DMS79 (cell line): Measurements from ENCODE around the gene DCAF16.
A peak's percentile ranks its signal among the peaks of the same experiment; 100 is the strongest.
"Not testable (repeated sequence)": the region's sequence is repeated elsewhere in the genome, so short reads cannot be mapped to it uniquely, and the experiment has no call there.

Experiments
- DNase-seq: peaks from one replicate; lab custom pipeline; 2025; lab: John Stamatoyannopoulos, UW

Gene DCAF16

DNA sequence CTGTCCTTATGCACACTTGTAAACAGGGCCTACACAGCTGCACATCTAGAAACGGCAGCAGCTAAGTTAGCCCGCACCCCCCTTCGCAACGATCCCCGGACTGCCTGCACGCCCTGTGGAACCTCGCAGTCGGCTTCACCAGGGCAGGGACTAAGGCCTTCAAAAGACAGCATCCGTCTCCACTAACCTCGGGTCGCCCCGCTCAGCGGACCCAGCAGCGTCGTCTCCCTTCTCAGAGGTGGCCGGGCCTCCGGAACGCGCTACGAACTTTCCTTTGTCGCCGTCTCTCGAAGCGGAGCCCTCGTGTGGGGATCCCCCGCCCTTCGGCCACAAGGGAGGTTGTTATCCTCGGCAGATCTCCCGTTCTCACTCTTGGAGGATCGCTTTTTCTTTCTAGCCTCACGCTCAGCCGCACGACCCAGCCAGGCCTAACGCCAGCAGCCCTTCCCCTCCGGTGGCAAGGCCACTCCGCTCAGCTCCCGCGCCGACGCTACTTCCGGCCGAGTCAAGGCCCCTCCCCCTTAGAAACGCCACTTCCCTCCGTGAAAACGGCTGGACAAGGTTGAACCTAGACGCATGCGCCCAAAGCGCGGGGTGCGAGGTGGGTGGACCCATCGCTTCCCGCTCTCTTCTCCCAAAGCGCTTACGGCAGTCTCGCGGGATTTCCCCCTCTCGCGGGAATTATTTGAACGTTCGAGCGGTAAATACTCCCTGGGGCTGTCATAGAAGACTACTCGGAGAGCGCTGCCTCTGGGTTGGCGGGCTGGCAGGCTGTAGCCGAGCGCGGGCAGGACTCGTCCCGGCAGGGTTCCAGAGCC is at the start of gene DCAF16, which contains the start of gene NCAPG:
Gene DCAF16, minus strand, starts transcription at position 498 of the 818 bp plus-strand sequence. CDS start 6,616 bp downstream, outside the sequence.
Gene NCAPG, plus strand, starts transcription at position 720 of the 818 bp plus-strand sequence. CDS start 99 bp downstream, outside the sequence.
- DNase-seq, result peak; percentile 90

DNA sequence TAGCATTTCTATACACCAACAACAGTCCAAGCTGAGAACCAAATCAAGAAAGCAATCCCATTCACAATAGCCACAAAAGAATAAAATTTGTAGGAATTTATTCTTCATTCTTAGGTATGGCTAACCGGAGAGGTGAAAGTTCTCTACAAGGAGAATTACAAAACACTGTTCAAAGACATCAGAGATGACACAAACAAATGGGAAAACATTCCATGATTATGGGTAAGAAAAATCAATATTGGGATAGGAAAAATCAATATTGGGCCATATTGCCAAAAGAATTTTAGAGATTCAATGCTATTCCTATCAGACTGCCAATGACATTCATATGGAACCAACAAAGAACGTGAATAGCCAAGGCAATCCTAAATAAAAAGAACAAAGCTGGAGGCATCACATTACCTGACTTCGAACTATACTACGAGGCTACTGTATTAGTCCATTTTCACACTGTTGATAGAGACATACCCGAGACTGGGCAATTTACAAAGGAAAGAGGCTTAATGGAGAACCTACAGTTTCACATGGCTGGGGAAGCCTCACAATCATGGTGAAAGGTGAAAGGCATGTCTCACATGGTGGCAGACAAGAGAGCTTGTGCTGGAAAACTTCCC is 49.3 kb upstream of the DCAF16 start:
- no peak for DNase-seq

DNA sequence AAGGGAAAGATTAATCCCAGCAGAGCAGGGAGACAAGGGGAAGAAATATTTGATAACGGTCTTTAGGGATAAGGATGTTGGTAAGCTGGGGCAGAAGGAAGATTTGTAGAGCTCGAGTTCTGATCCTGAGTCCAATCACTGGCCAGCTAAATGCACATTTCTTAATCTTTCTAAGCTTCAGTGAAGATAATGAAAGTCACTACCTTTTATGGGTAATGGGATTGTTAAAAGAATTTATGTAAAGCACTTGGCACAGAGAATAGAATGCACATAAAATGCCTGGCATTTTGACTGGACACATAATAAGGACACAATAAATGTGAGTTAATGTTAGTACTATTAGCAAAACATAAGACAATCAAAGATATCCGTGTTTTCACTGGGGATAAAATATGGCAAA is 43.5 kb upstream of the DCAF16 start:
- DNase-seq, result no peak

DNA sequence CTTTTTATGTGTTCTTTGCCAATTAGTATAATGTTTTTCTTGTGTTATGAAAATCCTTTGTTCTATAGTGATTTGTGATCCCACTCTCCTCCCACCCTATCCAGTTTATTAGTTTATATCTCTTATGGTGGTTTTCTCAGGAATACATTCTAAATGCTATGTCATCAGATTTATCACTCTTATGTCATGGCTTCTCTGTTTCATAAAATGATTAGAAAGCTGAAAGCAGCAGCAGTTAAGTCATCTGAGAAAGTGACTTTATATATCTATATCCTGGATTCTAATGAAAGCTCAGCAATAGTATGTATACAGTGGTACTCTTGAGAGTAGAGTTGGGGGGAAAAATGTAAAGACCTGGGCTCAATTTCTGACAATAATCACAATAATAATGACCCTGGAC is 41.4 kb upstream of the DCAF16 start:
- DNase-seq, result no peak

DNA sequence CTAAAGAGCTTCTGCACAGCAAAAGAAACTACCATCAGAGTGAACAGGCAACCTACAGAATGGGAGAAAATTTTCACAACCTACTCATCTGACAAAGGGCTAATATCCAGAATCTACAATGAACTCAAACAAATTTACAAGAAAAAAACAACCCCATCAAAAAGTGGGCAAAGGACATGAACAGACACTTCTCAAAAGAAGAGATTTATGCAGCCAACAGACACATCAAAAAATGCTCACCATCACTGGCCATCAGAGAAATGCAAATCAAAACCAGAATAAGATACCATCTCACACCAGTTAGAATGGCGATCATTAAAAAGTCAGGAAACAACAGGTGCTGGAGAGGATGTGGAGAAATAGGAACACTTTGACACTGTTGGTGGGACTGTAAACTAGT is 39.7 kb upstream of the DCAF16 start:
- DNase-seq, result not testable (repeated sequence)

DNA sequence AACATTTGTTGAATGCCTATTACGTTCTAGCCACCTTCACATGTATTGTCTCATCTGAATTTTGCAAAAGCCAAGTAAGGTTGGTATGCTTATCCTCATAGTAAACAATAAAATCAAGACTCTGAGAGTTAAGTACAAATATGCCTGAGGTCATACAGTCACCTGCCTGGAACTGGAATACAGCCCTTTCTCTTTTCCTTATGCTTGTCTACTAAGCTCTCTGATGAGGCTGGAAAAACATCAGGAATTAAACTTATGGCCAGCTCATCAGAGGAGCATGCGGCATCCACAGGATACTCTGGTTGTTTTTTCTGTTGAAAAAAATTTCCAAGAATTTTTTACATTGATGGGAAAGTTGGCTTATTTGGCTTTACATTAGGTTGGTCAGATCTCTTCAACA is 35.7 kb upstream of the DCAF16 start:
- DNase-seq, result no peak

DNA sequence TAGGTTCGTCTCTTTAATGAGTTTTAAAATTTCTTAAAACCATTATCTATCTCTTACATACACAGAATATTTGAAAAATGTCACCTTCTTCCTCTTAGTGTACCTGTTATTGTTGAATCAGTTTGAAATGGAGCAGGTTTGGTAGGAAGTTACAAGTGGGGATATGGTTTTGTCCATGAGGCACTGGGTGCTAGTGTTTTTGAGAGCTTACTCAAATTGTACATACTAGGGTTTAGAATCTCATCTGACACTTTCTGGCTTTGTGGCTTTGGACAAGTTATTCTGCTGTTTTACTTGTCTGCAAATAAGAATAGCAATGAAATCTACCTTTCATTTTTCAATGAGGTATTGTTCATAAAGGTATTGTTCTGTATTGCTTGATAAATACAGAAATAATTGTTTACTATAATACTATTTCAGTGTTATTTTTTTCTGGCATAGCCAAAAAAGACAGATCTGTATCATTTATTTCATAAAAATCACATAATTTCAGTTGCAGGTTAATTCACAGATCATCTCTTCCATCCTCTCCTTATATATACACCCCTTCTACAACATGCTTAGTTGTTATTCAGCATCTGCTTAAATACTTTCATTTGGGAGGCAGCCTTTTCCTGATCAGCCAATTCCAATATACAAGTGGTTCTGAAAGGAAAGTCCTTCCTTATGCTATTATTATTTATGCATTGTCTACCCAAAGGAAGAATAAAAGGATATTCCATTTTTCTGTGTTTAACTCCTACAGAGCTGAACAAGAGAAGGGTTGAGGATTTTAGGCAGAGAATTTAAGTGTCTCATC is 13.5 kb upstream of the DCAF16 start:
- DNase-seq, result no peak

DNA sequence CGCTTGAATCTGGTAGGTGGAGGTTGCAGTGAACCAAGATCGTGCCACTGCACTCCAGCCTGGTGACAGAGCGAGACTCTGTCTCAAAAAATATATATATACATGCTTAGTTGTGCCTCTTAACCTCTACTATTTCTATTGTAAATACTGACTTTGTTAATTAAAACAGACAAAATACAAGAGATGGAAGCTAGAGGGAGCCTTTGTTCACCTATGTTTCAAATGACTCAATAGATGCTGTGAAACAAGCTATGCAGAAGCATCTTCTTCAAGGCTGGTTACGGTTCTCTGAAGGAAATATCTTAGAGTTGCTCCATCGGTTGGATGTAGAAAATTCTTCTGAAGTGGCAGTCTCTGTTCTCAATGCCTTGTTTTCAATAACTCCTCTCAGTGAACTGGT is 6.5 kb upstream of the DCAF16 start:
- peak; percentile 2 for DNase-seq

DNA sequence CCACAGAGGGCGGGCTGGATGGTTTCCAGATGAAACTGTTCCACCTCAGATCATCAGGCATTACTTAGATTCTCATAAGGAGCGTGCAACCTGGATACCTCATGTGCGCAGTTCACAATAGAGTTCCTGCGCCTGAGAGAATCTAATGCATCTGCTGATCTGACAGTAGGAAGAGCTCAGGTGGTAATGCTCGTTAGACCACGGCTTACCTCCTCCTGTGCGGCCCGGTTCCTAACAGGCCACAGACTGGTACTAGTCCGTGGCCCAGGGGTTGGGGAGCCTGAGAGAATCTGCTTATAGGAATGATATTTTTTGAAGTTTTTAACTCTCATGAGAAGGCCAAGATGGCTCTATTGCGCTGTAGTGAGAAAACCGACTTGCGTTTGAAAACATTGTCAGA is 5.6 kb upstream of the DCAF16 start:
- DNase-seq, result no peak

DNA sequence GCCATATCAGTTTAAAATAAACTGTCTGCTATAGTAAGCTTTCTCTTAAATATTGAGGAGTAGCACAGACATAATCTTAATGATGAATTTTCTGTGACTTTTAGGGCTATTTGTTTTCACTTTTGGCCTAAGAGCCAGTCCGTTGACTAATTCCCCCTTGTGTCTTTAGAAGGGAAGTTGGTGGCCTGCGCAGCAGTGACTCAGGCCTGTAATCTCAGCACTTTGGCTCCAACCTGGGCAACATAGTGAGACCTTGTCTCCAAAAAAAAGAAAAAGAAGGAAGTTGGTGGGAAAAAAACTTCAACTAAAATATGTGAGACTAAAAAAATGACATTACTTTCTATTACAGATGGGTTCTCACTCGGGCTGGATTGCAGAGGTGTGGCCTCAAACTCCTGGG is 3.6 kb upstream of the DCAF16 start:
- no peak for DNase-seq

DNA sequence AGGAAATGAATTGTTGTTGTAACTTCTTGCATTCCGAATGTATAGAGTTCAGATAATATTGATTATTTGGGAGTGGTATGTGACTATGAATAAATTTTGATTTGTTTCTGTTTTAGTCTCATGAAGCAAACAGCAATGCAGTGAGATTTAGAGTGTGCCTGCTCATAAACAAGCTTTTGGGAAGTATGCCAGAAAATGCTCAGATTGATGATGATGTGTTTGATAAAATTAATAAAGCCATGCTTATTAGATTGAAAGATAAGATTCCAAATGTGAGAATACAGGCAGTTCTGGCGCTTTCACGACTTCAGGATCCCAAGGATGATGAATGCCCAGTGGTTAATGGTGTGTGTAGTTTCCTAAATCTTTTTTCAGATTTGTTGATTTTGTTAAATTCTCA is 2.2 kb upstream of the DCAF16 start:
- no peak for DNase-seq

DNA sequence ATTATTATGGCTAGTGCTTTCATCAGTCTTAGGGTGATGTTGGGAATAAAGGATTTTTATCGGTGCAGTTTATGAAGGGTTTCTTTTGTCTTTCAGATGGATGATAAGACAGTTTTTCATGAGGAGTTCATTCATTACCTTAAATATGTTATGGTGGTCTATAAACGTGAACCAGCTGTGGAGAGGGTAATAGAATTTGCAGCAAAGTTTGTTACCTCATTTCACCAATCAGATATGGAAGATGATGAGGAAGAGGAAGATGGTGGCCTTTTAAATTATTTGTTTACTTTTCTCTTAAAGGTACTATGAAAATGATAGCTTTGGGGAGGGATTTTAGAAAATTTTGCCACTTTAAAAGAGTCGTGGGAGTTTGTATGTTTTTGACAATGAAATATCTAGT is 1.6 kb upstream of the DCAF16 start:
- no peak for DNase-seq

DNA sequence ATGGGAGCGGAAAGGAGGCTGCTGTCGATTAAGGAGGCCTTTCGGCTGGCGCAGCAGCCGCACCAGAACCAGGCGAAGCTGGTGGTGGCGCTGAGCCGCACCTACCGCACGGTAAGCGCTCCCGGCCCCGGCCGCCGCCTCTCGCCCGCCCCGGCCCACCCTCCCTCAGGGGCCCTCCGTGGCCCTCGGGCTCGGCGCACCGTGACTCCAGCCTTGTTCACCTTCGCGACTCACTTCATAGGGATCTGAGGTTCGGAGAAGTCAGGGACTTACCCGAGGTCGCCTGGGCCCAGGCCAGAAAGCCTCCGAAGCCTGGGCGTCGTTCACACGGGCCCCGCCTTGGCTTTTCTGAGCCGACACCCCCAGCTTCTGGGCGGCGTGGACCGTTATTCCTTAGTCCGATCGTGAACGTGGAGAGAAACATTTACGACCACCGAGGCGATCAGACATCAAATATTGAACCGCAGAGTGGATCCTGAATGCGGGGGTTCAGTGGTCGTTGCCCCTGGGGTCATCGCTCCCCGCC is 584 bp upstream of the DCAF16 start:
- DNase-seq, result no peak

DNA sequence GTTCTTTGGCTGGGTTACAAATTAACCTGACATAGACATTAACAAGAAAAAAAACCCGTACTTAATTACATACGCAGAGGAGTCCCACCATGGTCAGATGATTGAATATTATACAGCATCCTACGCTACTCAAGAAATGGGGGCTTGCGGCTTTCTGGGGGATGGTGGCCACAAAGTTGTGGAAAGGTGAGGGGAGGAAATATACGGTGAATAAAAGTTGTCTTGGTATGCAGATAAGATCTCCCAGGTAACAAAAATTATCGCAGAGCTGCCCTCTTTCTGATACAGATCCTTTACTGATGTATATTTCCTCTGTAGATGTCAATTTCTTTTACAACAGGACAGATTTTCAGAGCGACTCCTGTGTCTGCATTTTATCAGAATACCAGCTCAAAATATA is 890 bp downstream of the DCAF16 start:
- DNase-seq, result no peak

DNA sequence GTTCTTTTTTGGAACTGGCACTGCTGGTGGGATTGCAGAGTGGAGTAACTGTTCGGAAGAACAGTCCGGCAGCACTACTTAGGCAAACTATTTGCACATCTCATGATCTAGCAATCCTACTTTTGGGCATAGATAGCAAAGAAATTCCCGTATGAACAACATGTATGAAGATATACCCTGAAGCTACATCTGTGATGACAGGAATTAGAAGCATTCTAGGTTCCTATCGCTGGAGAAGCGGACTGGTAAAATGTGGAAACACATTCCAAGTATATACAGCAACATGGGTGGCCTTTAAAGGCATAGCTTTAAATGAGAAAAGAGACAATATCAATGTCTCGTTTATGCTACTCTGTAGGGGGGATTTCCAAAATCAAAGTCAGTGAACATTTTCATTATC is 3.1 kb downstream of the DCAF16 start:
- DNase-seq, result no peak

DNA sequence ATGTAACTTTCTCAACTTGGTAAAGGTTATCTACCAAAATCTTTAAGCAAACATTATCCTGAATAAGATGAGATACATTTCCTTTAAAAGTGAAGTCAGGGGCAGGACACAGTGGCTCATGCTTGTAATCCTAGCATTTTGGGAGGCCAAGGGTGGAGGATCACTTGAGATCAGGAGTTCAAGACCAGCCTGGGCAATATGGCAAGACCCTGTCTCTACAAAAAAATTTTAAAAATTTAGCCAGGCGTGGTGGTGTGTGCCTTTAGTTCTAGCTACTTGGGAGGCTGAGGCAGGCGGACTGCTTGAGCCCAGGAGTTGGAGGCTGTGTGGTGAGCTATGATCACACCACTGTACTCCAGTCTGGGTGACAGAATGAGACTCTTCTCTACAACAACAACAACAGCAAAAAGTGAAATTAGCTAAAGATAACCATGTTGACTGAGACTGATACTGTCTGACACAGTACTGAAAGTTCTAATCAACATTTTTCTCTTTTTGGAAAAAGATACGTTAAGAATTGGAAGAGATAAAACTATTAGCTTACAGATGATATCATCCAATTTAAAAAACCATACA is 4.9 kb downstream of the DCAF16 start:
- no peak for DNase-seq

DNA sequence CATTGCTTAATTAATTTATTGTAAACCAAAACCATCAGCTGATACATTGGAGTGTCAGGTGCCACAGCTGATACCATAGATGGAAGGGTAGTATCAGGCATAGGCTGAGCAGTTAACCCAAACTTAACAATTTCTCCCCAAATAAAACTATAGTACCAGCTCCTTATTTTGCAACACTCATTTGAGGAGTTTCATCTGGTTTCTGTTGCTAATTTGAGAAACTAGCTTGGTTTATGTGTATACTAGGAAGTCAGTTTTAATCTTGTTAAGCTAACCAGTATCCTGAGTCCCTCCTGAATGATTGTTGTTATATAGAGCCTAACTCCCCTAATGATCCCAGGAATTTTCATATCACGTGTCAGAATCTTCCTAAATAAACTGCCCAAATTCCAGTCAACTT is 12.7 kb downstream of the DCAF16 start:
- DNase-seq, result no peak

DNA sequence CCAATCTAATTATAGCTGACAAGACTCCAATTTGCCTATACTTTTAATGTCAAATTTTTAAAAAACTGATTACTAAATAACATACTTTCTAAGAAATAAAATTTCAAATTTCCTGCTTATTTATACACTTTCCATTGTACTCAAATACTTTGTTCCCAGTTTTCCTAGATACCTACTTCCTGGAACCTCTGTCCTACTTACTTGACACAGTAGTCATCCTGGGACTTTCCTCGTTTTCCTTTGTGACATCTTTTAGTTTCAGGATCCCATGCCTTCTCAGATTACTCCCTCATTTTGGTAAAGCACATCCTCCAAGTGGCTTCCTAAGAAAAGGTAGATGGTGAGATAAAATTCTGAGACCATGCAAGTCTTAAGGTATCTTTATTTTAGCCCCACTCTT is 15.8 kb downstream of the DCAF16 start:
- no peak for DNase-seq

DNA sequence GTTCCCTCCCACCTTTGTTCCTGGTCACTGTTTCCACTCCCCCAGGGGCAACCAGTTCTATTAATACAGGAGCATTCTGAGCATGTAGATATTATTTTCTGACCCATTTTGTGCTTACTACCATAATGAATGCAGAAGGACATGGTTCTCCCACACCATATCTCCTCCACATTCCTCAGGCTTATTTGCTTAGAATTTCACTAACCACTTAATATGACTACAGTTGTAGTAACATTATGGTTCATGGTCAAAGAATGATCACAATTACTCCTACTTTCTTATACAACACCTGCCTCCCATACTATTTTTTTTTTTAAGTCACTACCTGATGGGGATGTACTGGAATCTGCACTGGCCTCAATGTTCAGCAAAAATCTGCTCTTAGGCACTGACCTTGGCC is 21.6 kb downstream of the DCAF16 start:
- DNase-seq, result no peak

DNA sequence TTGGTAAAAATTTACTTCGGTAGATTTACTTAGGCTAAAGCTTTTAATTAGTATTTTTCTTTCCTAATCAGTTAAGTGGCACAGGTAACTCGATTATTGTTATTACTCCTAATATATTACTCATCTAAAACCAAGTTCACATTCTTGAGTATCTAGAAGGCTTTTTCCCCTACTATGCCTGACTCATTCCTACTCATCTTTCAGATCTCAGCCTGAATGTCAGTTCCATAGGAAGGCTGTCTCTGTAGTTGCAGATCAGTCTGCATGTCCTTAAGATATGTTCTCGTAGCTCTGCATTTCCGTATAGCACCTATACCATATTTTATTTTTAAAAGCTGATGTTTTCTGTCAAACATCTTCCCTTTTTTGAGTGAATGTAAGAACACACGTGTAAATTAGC is 23.2 kb downstream of the DCAF16 start:
- no peak for DNase-seq

DNA sequence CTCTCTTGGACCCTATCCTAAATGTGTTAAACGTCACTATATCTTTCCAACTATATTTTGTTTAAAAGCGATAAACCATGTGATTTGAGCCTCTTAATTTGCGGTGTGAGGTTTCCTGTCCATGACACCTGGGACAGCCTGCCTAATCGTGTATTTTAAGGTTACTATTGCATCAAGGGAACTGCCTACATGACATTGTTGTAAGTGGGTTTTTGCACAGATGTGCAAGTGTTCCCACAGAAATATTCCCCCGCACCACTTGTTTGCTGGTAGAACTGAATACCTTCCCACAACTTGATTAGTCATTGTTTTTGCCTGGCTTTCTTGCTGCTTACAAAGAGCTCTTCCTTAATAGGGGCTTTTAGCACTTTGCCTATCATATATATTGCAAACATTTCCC is 24.0 kb downstream of the DCAF16 start:
- DNase-seq, result no peak

DNA sequence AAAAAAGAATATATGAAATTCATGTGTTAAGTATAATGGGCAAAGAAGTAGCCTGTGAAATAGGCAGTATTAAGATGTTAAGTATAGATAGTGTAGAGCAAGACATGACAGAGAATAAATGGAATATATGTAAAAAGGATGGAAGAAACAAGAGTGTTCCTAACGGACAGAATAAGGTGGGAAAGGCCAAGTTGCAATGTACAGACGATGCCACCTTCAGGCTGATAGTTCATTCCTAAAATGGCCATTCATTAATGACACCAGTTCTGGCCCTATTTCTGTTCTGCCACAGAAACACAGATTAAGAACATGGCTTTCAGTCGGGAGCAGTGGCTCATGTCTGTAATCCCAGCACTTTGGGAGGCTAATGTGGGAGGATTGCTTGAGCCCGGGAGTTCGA is 24.7 kb downstream of the DCAF16 start:
- no peak for DNase-seq
